Cortex of kidney (tissue), 1 donor: ENCODE results near the gene GALNT13.

Experiments
- DNase-seq: peaks from one replicate; lab custom pipeline; 2025; lab: John Stamatoyannopoulos, UW

Gene GALNT13

GRCh38 chr2:154125891-154126290 lies 254.2 kb downstream of the GALNT13 start:
- no peak for DNase-seq

GRCh38 chr2:154130821-154131220 lies 259.1 kb downstream of the GALNT13 start:
- DNase-seq = no peak

GRCh38 chr2:154132827-154133226 lies 261.1 kb downstream of the GALNT13 start:
- no peak for DNase-seq

- no peak for DNase-seq
These were observed 262.1 kb downstream of the GALNT13 start for GRCh38 chr2:154133823-154134222.

- DNase-seq = no peak
These were observed 268.7 kb downstream of the GALNT13 start for GRCh38 chr2:154140249-154141025.

GRCh38 chr2:154142480-154142879 lies 270.8 kb downstream of the GALNT13 start:
- no peak for DNase-seq

- no peak for DNase-seq
These were observed 271.4 kb downstream of the GALNT13 start for GRCh38 chr2:154143105-154143504.

GRCh38 chr2:154158101-154158500 lies 286.4 kb downstream of the GALNT13 start:
- DNase-seq = no peak

- DNase-seq = no peak
These were observed 289.6 kb downstream of the GALNT13 start for GRCh38 chr2:154161286-154161685.

GRCh38 chr2:154170400-154170799 lies 298.7 kb downstream of the GALNT13 start:
- no peak for DNase-seq

- no peak for DNase-seq
These were observed 301.4 kb downstream of the GALNT13 start for GRCh38 chr2:154173164-154173563.

GRCh38 chr2:154173919-154174318 lies 302.2 kb downstream of the GALNT13 start:
- no peak for DNase-seq

GRCh38 chr2:154182008-154182407 lies 310.3 kb downstream of the GALNT13 start:
- DNase-seq = no peak

- no peak for DNase-seq
These were observed 316.2 kb downstream of the GALNT13 start for GRCh38 chr2:154187948-154188347.

- DNase-seq = no peak
These were observed 318.2 kb downstream of the GALNT13 start for GRCh38 chr2:154189953-154190352.

GRCh38 chr2:154193246-154193645 lies 321.5 kb downstream of the GALNT13 start:
- DNase-seq = no peak

GRCh38 chr2:154194909-154195643 lies 323.4 kb downstream of the GALNT13 start:
- no peak for DNase-seq

GRCh38 chr2:154195644-154196195 lies 324.0 kb downstream of the GALNT13 start:
- DNase-seq = no peak

- DNase-seq = no peak
These were observed 327.1 kb downstream of the GALNT13 start for GRCh38 chr2:154198866-154199265.

- no peak for DNase-seq
These were observed 331.5 kb downstream of the GALNT13 start for GRCh38 chr2:154203206-154203605.

GRCh38 chr2:154203902-154204301 lies 332.2 kb downstream of the GALNT13 start:
- DNase-seq = no peak

GRCh38 chr2:154207288-154208047 lies 335.7 kb downstream of the GALNT13 start:
- DNase-seq = no peak
